Measurements from ENCODE around the gene MAP3K3. TPM values are rescaled to one million over a fixed set of nuclear protein-coding genes. Genes with fewer than 3 reads are reported as not detected.

MAP3K3 gene
- total RNA-seq, 1 experiment from 2014 or later = 11.4 TPM

DNA sequence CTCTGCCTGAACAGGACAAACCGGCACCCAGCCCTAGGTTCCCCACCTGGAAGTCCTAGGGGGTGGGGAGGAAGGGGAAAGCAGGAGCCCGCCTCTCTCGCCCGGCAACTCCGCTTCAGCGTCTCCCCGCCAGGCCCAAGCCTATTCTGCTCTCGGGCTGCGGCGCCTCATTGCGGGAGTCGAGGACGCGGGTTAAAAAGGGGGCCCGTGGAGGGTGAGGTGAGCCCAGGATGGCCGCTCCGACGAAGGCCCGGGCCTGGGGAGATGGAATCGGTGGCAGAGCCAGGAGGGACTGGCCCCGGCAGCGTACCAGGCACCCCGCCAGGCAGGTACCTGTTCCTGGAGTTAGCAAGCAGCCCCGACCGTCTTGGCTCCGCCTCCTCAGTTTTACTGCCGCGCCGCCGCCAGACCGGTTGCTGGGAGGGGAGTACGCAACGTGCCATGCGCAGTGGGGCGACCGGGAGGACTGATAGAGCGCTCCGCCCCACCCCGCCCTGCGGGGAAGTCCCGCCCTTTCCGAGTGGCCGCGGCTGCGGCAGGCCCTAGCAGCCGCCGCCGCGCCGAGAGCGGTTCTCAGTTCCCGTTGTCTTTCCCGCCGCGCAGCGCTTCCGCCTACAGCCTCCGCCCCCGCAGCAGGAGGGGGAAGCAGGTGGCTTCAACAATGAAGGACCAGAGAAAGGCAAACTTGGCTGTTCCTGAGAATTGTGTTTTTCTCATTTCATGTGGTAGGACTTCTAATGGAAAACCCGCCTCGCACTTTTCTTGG is 119.4 kb downstream of the MAP3K3 start, which contains the start of gene STRADA:
TSS of gene STRADA (minus strand) at position 392 of the 766 bp plus-strand sequence. CDS start 13,430 bp downstream, outside the sequence.
- Mint-ChIP-seq H3K4me3 (ENCODE audit: low read depth, unreplicated experiment) (peak within 1 kb of the TSS; percentile 84), H3K4me1 (ENCODE audit: low read depth, unreplicated experiment) (no peaks in the 10 kb centered on the region), H3K36me3 (ENCODE audit: insufficient read depth, unreplicated experiment) (peaks cover 21% of the 10 kb centered on the region), H3K9me3 (ENCODE audit: low read depth, unreplicated experiment) (no peaks in the 10 kb centered on the region), H3K27ac (ENCODE audit: unreplicated experiment) (peak within 1 kb of the TSS; percentile 74), H3K27me3 (ENCODE audit: unreplicated experiment) (no peaks in the 10 kb centered on the region)
- no TSS peak for BruUV-seq (replicated peaks)
- intact Hi-C loops (cut with micrococcal nuclease; ENCODE audit: unreplicated experiment) = loop anchor here (10.0 kb wide), 1 partner anchor 117 kb away; the partner anchor contains the start of gene MAP3K3
- TF ChIP-seq, protein P1, sequence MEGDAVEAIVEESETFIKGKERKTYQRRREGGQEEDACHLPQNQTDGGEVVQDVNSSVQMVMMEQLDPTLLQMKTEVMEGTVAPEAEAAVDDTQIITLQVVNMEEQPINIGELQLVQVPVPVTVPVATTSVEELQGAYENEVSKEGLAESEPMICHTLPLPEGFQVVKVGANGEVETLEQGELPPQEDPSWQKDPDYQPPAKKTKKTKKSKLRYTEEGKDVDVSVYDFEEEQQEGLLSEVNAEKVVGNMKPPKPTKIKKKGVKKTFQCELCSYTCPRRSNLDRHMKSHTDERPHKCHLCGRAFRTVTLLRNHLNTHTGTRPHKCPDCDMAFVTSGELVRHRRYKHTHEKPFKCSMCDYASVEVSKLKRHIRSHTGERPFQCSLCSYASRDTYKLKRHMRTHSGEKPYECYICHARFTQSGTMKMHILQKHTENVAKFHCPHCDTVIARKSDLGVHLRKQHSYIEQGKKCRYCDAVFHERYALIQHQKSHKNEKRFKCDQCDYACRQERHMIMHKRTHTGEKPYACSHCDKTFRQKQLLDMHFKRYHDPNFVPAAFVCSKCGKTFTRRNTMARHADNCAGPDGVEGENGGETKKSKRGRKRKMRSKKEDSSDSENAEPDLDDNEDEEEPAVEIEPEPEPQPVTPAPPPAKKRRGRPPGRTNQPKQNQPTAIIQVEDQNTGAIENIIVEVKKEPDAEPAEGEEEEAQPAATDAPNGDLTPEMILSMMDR (IDR thresholded peaks at IDR 0.05; ENCODE audit: unreplicated experiment) = no peak
- CTCF ChIA-PET = interaction anchor here (1.0 to 1.1 kb wide), 2 partner anchors 11 to 32 kb away, joined by 4 to 5 read pairs; partner anchors contain the start of genes CCDC47 and DDX42
- DNase-seq = peak; percentile 97

Other genes starting within 250 kb of the MAP3K3 start
- gene CYB561, start 176.1 kb upstream of the MAP3K3 start, total RNA-seq (2022) = 50.3 and 52.1 TPM in 2 replicates
- 5.9 and 7.1 TPM in 2 replicates for gene ACE, start 145.4 kb upstream of the MAP3K3 start, total RNA-seq (2022)
- gene KCNH6, start 99.1 kb upstream of the MAP3K3 start, total RNA-seq (2022) = not detected in 2 replicates
- 58.9 and 61.9 TPM in 2 replicates for gene DCAF7, start 71.9 kb upstream of the MAP3K3 start, total RNA-seq (2022)
- 14.1 and 15.4 TPM in 2 replicates for gene TACO1, start 21.5 kb upstream of the MAP3K3 start, total RNA-seq (2022)
- 5.0 and 8.0 TPM in 2 replicates for gene LIMD2, start 77.7 kb downstream of the MAP3K3 start, total RNA-seq (2022)
- gene STRADA, start 119.4 kb downstream of the MAP3K3 start, total RNA-seq (2022) = 18.1 and 18.2 TPM in 2 replicates
- 80.5 and 82.0 TPM in 2 replicates for gene CCDC47, start 151.2 kb downstream of the MAP3K3 start, total RNA-seq (2022)
- 87.8 and 99.5 TPM in 2 replicates for gene DDX42, start 151.8 kb downstream of the MAP3K3 start, total RNA-seq (2022)
- gene PSMC5, start 205.0 kb downstream of the MAP3K3 start, total RNA-seq (2022) = 91.4 and 95.1 TPM in 2 replicates
- 43.3 and 46.0 TPM in 2 replicates for gene FTSJ3, start 205.2 kb downstream of the MAP3K3 start, total RNA-seq (2022)
- gene SMARCD2, start 220.3 kb downstream of the MAP3K3 start, total RNA-seq (2022) = 46.7 and 50.6 TPM in 2 replicates

All from Calu3 (cell line).